GM12878 (cell line): ENCODE data around the gene JCHAIN. TPM values are rescaled to one million over a fixed set of nuclear protein-coding genes. Genes with fewer than 3 reads are reported as not detected.

Source experiments
- ATAC-seq: fragments of 200-7000 bp; cut with Tn5 transposase; 3 replicates; pipeline ENCODE4 v1.9.1; 2020; ENCODE audit warnings: mild to moderate bottlenecking, moderate library complexity
- BruUV-seq: library from RNA; stranded (reverse); fragments of 400-500 nt; replicated peaks from 2 replicates; lab custom pipeline; 2021; lab: Mats Ljungman, UMichigan
- CTCF ChIA-PET: fragments of 300-600 bp; sonication (Branson Sonifier 250); formaldehyde crosslinking; extraction: SDS; loops from one replicate; lab custom pipeline; 2021; ENCODE audit warnings: inconsistent platforms; lab: Yijun Ruan, JAX
- POLR2A ChIA-PET: fragments of 350-600 bp; formaldehyde crosslinking; extraction: SDS; loops from one replicate; lab custom pipeline; 2021; ENCODE audit warnings: inconsistent platforms; lab: Charles Lee
- RAD21 ChIA-PET: fragments of 300-600 bp; sonication (Branson Sonifier 250); formaldehyde crosslinking; loops from one replicate; lab custom pipeline; 2023; ENCODE audit warnings: antibody characterized with exemption; ENCODE audit not compliant: unreplicated experiment; lab: Charles Lee
- SMC1A ChIA-PET: fragments of 300-600 bp; sonication (Branson Sonifier 250); formaldehyde crosslinking; loops from one replicate; lab custom pipeline; 2023; ENCODE audit not compliant: unreplicated experiment, uncharacterized antibody; lab: Charles Lee
- DNase-seq: peaks from one replicate; pipeline ENCODE4 v3.0.0-alpha.2; 2011; ENCODE audit warnings: low read depth, low spot score
- FAIRE-seq: peaks from 3 replicates; lab custom pipeline; 2011; peaks lifted over from hg19 to GRCh38; lab: Jason Lieb, UNC
- H2AFZ ChIP-seq: 2 replicates; pipeline ENCODE4 v1.6.0; 2011; ENCODE audit warnings: low read depth, low read length, control low read depth; ENCODE audit not compliant: control insufficient read depth
- H3K27ac ChIP-seq: 2 replicates; pipeline ENCODE4 v1.5.1; 2011; ENCODE audit warnings: control low read depth; ENCODE audit not compliant: control insufficient read depth, insufficient read depth
- H3K27me3 ChIP-seq, 2 experiments: replicated peaks in 1 of 2; 2 replicates each; pipeline versions ENCODE4 v1.6.0 to v1.6.1; 2011; ENCODE audit warnings: low read length in 1 of 2; ENCODE audit not compliant: control insufficient read depth in 2 of 2, insufficient read depth in 2 of 2
- H3K36me3 ChIP-seq, 2 experiments: 2 replicates each; pipeline ENCODE4 v1.5.1; 2011; ENCODE audit warnings: low read length in 1 of 2; ENCODE audit not compliant: control insufficient read depth in 2 of 2, insufficient read depth in 2 of 2
- H3K4me1 ChIP-seq: 2 replicates; pipeline ENCODE4 v1.6.1; 2011; ENCODE audit warnings: mild to moderate bottlenecking, low read length, moderate library complexity, mixed read lengths; ENCODE audit not compliant: control insufficient read depth, insufficient read depth
- H3K4me2 ChIP-seq: 2 replicates; pipeline ENCODE4 v1.6.0; 2011; ENCODE audit warnings: control low read depth; ENCODE audit not compliant: control insufficient read depth, insufficient read depth
- H3K4me3 ChIP-seq: fragments of 200-600 bp; sonication (generic); 2 replicates; pipeline ENCODE4 v1.5.1; 2016
- H3K79me2 ChIP-seq: 2 replicates; pipeline ENCODE4 v1.6.0; 2011; ENCODE audit warnings: low read length; ENCODE audit not compliant: control insufficient read depth, insufficient read depth
- H3K9ac ChIP-seq: 2 replicates; pipeline ENCODE4 v1.8.0; 2011; ENCODE audit warnings: low read length, control low read depth, mixed read lengths; ENCODE audit not compliant: control insufficient read depth, insufficient read depth
- H3K9me3 ChIP-seq: replicated peaks from 3 replicates; pipeline ENCODE4 v1.5.1; 2011; ENCODE audit warnings: mild to moderate bottlenecking, low read length; ENCODE audit not compliant: control insufficient read depth, insufficient read depth
- H4K20me1 ChIP-seq: 2 replicates; pipeline ENCODE4 v1.6.0; 2011; ENCODE audit not compliant: control insufficient read depth, insufficient read depth
- ESRRA ChIP-seq: IDR thresholded peaks from 2 replicates; pipeline ENCODE4 v1.6.1; 2012; ENCODE audit warnings: mild to moderate bottlenecking, low read length, improper control_type of control experiment
- HDAC6 ChIP-seq: fragments of 200-600 bp; sonication (generic); IDR thresholded peaks from one replicate; pipeline ENCODE4 v1.8.0; 2017; ENCODE audit warnings: antibody characterized with exemption; ENCODE audit not compliant: unreplicated experiment
- KDM1A ChIP-seq: fragments of 200-600 bp; sonication (generic); IDR thresholded peaks from 2 replicates; pipeline ENCODE4 v1.6.1; 2016; ENCODE audit warnings: borderline replicate concordance
- MEF2B ChIP-seq: fragments of 450-650 bp; IDR thresholded peaks from 2 replicates; pipeline ENCODE4 v1.6.1; 2018; ENCODE audit warnings: mild to moderate bottlenecking, moderate library complexity; ENCODE audit not compliant: partially characterized antibody, poor library complexity, severe bottlenecking
- MLLT1 ChIP-seq: fragments of 450-650 bp; IDR thresholded peaks from 2 replicates; pipeline ENCODE4 v1.6.1; 2016; ENCODE audit warnings: mild to moderate bottlenecking
- NKRF ChIP-seq: fragments of 450-650 bp; conservative IDR thresholded peaks from 2 replicates; pipeline ENCODE4 v1.6.1; 2017; ENCODE audit warnings: mild to moderate bottlenecking, moderate library complexity
- NR2F1 ChIP-seq: fragments of 450-650 bp; conservative IDR thresholded peaks from 2 replicates; pipeline ENCODE4 v1.6.1; 2017; ENCODE audit warnings: mild to moderate bottlenecking
- PAX5 ChIP-seq: IDR thresholded peaks from 2 replicates; pipeline ENCODE4 v1.6.1; 2011; ENCODE audit warnings: low read depth, low read length, borderline replicate concordance
- PRDM15 ChIP-seq: fragments of 450-650 bp; formaldehyde crosslinking; IDR thresholded peaks from 2 replicates; pipeline ENCODE4 v1.4.0; 2020; ENCODE audit warnings: mild to moderate bottlenecking, moderate library complexity
- SIX5 ChIP-seq: IDR thresholded peaks from 2 replicates; pipeline ENCODE4 v1.6.1; 2011; ENCODE audit warnings: mild to moderate bottlenecking, low read depth, low read length, moderate library complexity; ENCODE audit not compliant: severe bottlenecking
- SMC3 ChIP-seq: IDR thresholded peaks from 2 replicates; pipeline ENCODE4 v1.6.1; 2011; ENCODE audit warnings: low read length, improper control_type of control experiment, borderline replicate concordance
- STAT3 ChIP-seq: IDR thresholded peaks from 2 replicates; pipeline ENCODE4 v1.6.1; 2011; ENCODE audit warnings: low read depth, low read length, improper control_type of control experiment
- SUZ12 ChIP-seq: fragments of 200-600 bp; sonication (generic); IDR thresholded peaks from one replicate; pipeline ENCODE4 v1.6.1; 2018; ENCODE audit warnings: antibody characterized with exemption, mild to moderate bottlenecking; ENCODE audit not compliant: unreplicated experiment
- ZBED1 ChIP-seq: IDR thresholded peaks from 2 replicates; pipeline ENCODE4 v1.6.1; 2016; ENCODE audit warnings: borderline replicate concordance
- ZBTB4 ChIP-seq: fragments of 450-650 bp; formaldehyde crosslinking; IDR thresholded peaks from 2 replicates; pipeline ENCODE4 v1.4.0; 2022; ENCODE audit warnings: mild to moderate bottlenecking, moderate library complexity
- in situ Hi-C: fragments of 300-500 bp; cut with MboI; formaldehyde crosslinking; loops from 9 replicates; pipeline ENCODE4 v1.14.3; 2018; ENCODE audit warnings: mixed read lengths
- intact Hi-C: fragments of 100-400 bp; cut with micrococcal nuclease; formaldehyde crosslinking; loops from one replicate; pipeline ENCODE4 v1.14.2; 2022; ENCODE audit not compliant: unreplicated experiment
- polyA plus RNA-seq, 11 experiments: library from polyadenylated mRNA; depleted of rRNA in 4 of 11; unstranded in 6 of 11; stranded (reverse) in 5 of 11; fragments of >200 nt; fragmentation: Nextera tagmentation in 4 of 11; fragmentation: Illumina TruSeq in 1 of 11; extraction: Ambion mirVana in 4 of 11; extraction: Trizol in 1 of 11; gene quantifications; 1 replicate in 1 of 11; 2 replicates in 10 of 11; pipeline versions ENCODE4 v1.2.1 to v1.2.3, GENCODE V29; 2011 to 2016; ENCODE audit warnings: inconsistent platforms in 2 of 11, missing spikeins in 2 of 11, low read depth in 1 of 11
- total RNA-seq, 4 experiments: library from RNA; depleted of rRNA in 3 of 4; stranded (reverse); fragments of >200 nt in 3 of 4; fragmentation: Illumina TruSeq in 1 of 4; extraction: Trizol in 1 of 4; gene quantifications; 2 replicates each; pipeline versions ENCODE4 v1.2.1 to v1.2.3, GENCODE V29; 2013 to 2021

Gene JCHAIN
- total and polyA plus RNA-seq, 10 of the 15 experiments (the other 5 are each of a cell fraction or from before 2014, with no cell fraction given): 188 to 1,045 (median 486) TPM

- no peak for FAIRE-seq
- Histone ChIP-seq H4K20me1 (no peaks in the 10 kb centered on the region), H3K9ac (no peak overlapping the region), H3K4me2 (no peak overlapping the region), H3K9me3 (no peaks in the 10 kb centered on the region), H3K36me3 (no peaks in the 10 kb centered on the region), H3K4me1 (peaks cover 34% of the 10 kb centered on the region), H3K27ac (no peak overlapping the region), H3K79me2 (no peaks in the 10 kb centered on the region), H3K27me3 (no peaks in the 10 kb centered on the region), H3K4me3 (no peak overlapping the region), H2AFZ (no peak overlapping the region)
- DNase-seq: no peak
- ChIA-PET CTCF (interaction anchor here (1.2 to 1.8 kb wide), 2 partner anchors 15 to 30 kb away, joined by 3 to 4 read pairs; no protein-coding TSS in a partner anchor), POLR2A (interaction anchor here (0.5 kb wide), 1 partner anchor 249 kb away, joined by 5 read pairs; no protein-coding TSS in a partner anchor), SMC1A (interaction anchor here (1.5 to 12.8 kb wide), 3 partner anchors 8 to 26 kb away, joined by 4 to 170 read pairs (median 4); partner anchors contain the start of gene JCHAIN), RAD21 (no interaction called here)
- no TSS peak for BruUV-seq
- ATAC-seq: no peak
- intact Hi-C loops (no loop called here), in situ Hi-C loops (no loop called here)
- no peak for TF ChIP-seq ZBED1
- no peak for TF ChIP-seq STAT3
- no peak for TF ChIP-seq MEF2B
- TF ChIP-seq KDM1A: no peak
- TF ChIP-seq SIX5: no peak
- TF ChIP-seq NR2F1: no peak
- TF ChIP-seq ESRRA: no peak
- no peak for TF ChIP-seq PRDM15 (CRISPR knock-in tag)
- no peak for TF ChIP-seq HDAC6
- no peak for TF ChIP-seq ZBTB4 (CRISPR knock-in tag)
- TF ChIP-seq SUZ12: no peak
- no peak for TF ChIP-seq PAX5
- no peak for TF ChIP-seq MLLT1
- TF ChIP-seq NKRF: no peak
- TF ChIP-seq SMC3: no peak
Measured at GRCh38 chr4:70674191-70674590, 7.9 kb upstream of the JCHAIN start.
